ENCODE results near the gene SLC6A18. TPM values are rescaled to one million over a fixed set of nuclear protein-coding genes. Genes with fewer than 3 reads are reported as not detected.

The SLC6A18 gene
- total and polyA plus RNA-seq, 2 of the 4 experiments (the other 2 are of a cell fraction): not detected

DNA sequence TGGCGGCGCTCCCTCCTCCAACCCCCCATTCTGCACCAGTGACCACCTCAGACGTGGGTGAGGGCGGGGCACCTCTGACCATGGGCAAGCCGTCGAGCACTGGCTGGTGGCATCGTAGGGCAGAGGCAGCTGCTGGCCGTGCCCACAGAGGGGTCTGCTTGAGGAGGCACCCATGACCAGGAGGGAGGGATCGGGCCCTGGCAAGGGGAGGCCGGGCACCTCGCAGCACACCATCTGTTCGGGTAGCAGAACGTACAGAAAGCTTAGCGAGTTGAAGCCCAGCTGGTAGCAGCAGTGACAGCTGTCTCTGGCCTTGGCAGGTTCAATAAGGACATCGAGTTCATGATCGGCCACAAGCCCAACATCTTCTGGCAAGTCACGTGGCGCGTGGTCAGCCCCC, 4.3 kb upstream of the SLC6A18 start:
- H4K20me1 ChIP-seq (ENCODE audit: insufficient read depth, low read length): no peaks in the 10 kb centered on the region
- ATAC-seq (ENCODE audit: low read depth): no peak
- H3K4me2 ChIP-seq (ENCODE audit: low read depth, low read length): no peak overlapping the region
- H3K79me1 ChIP-seq (ENCODE audit: low read depth in 1 of 2, low read length in 2 of 2): no peaks in the 10 kb centered on the region
- no peak overlapping the region for H3K9ac ChIP-seq (ENCODE audit: low read depth, low read length)
- DNase-seq: no peak
- no peak overlapping the region for H4K91ac ChIP-seq (ENCODE audit: insufficient read depth, low read depth, low read length)
- H3K9me1 ChIP-seq (ENCODE audit: insufficient read depth, low read length): no peaks in the 10 kb centered on the region
- H3K27ac ChIP-seq (ENCODE audit: insufficient read depth, low read length): no peak overlapping the region
- TF ChIP-seq RFX5 (IDR thresholded peaks at IDR 0.05; ENCODE audit: low read depth, low read length) (no peak), MAZ (IDR thresholded peaks at IDR 0.05; ENCODE audit: borderline replicate concordance, low read depth, low read length) (no peak), USF2 (IDR thresholded peaks at IDR 0.05; ENCODE audit: low read depth, low read length) (no peak), RCOR1 (IDR thresholded peaks at IDR 0.05; ENCODE audit: insufficient replicate concordance, low read length) (no peak), SMC3 (IDR thresholded peaks at IDR 0.05; ENCODE audit: low read depth, low read length) (no peak), MAFK (IDR thresholded peaks at IDR 0.05; ENCODE audit: low read depth, low read length) (no peak), NFE2L2 (IDR thresholded peaks at IDR 0.05; ENCODE audit: low read depth, low read length) (no peak), CHD1 (IDR thresholded peaks at IDR 0.05; ENCODE audit: low read depth, low read length) (no peak), POLR2A (IDR thresholded peaks at IDR 0.05; ENCODE audit: low read depth, low read length) (no peak)
- WGBS, 2 experiments (ENCODE audit: extremely low coverage in 2 of 2, insufficient read length in 1 of 2): 66% methylated on average over 9 of the region's 19 CpGs; no CpG with 5 or more reads in 1 of the 2 experiments
- H3K9me3 ChIP-seq (ENCODE audit: control insufficient read depth, insufficient read depth, low read length): peaks cover 15% of the 10 kb centered on the region
- no peak overlapping the region for H2BK120ac ChIP-seq (ENCODE audit: low read depth, low read length)
- no peak overlapping the region for H2BK20ac ChIP-seq (ENCODE audit: low read depth, low read length)
- no TSS peak for BruUV-seq (replicated peaks)
- dilution Hi-C loops (cut with HindIII; ENCODE audit: low sequenced_read_pairs, unreplicated experiment): no loop called here
- H3K4me3 ChIP-seq (ENCODE audit: insufficient read depth, low read depth, low read length): no peak overlapping the region
- no peaks in the 10 kb centered on the region for H3K4me1 ChIP-seq (ENCODE audit: control insufficient read depth, insufficient read depth, low read length)
- no peak overlapping the region for H2BK5ac ChIP-seq (ENCODE audit: low read depth, low read length, poor library complexity, severe bottlenecking)
- H2AK9ac ChIP-seq (replicated peaks; ENCODE audit: low read depth, low read length, poor library complexity): no peak overlapping the region
- no peak overlapping the region for H4K8ac ChIP-seq (ENCODE audit: low read depth in 2 of 2, low read length in 2 of 2)
- in situ Hi-C loops (cut with MboI; ENCODE audit: low sequenced_read_pairs): no loop called here
- no peaks in the 10 kb centered on the region; the same call in 1 of the 2 replicates for H3K27me3 ChIP-seq (ENCODE audit: control insufficient read depth, insufficient read depth, low read length)
- no peak overlapping the region for H2AK5ac ChIP-seq (ENCODE audit: low read depth, low read length)
- no peak overlapping the region for H2AFZ ChIP-seq (replicated peaks; ENCODE audit: low read length, poor library complexity)
- H3K14ac ChIP-seq (replicated peaks; ENCODE audit: low read depth, low read length): no peak overlapping the region
- POLR2A ChIA-PET (ENCODE audit: unreplicated experiment): no interaction called here
- no peak overlapping the region for H3K18ac ChIP-seq (ENCODE audit: low read depth, low read length)
- no peak overlapping the region for H4K5ac ChIP-seq (ENCODE audit: low read depth, low read length)
- no peak overlapping the region for H2BK15ac ChIP-seq (ENCODE audit: low read depth, low read length)
- H3K23ac ChIP-seq (ENCODE audit: low read depth, low read length): no peak overlapping the region
- no peak overlapping the region for H3K56ac ChIP-seq (ENCODE audit: extremely low read depth, insufficient read depth, low read length)
- intact Hi-C loops (cut with micrococcal nuclease): no loop called here
- H3K36me3 ChIP-seq (ENCODE audit: control insufficient read depth, insufficient read depth, low read length): no peaks in the 10 kb centered on the region
- H3K4ac ChIP-seq (ENCODE audit: low read depth, low read length): no peak overlapping the region
- CTCF ChIA-PET: no interaction called here
